GM18858 (cell line): Measurements from ENCODE around the gene IRF3.
"Not testable (repeated sequence)": the region's sequence is repeated elsewhere in the genome, so short reads cannot be mapped to it uniquely, and the experiment has no call there.

Experiments used
- ATAC-seq: cut with Tn5 transposase; IDR thresholded peaks from one replicate; pipeline ENCODE4 v1.9.1; 2021; ENCODE audit not compliant: unreplicated experiment

IRF3 gene

GRCh38 chr19:49626226-49626625, 39.4 kb downstream of the IRF3 start:
- no peak for ATAC-seq

DNA sequence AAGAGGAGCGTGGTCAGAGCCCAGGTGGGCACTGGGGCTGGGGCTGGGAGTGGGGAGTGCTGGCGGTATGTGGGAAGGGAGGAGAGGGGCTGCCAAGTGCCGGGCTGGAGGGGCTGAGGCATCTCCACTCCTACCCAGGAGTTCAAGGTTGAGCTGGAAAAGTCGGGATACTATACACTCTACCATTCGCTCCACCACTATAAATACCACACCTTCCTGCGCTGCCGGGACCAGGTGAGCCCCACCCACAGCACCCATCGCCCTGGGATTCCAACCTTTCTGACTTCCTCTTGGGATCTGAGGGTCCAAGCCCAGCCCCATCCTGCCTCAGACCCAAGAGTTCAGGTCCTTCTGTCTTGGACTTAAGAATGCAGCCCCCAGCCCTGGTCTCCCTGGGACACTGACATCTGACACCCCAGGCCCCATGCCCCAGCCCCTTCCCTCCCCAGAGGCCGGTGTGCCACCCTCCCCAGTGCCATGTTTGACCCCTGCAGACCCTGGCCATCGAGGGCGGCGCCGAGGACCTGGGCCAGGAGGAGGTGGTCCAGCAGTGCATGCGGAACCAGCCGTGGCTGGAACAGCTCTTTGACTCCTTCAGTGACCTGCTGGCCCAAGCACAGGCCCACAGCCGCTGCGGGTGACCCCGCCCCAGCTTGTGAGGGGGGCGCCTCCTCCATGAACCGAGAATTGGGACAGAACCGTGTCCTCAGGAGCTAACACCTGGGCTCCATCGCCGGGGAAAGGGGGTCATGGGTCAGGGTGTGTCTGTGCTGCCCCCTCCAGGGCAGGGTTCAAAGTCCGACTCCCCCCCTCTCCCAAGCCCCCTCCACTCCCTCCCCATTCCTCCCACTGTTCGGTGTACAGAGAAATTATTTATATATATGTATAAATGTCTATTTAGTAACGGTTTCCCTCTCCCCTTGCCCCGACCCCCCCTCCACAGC, 40.4 kb downstream of the IRF3 start:
- ATAC-seq, result no peak

- ATAC-seq, result not testable (repeated sequence)
These were observed 47.8 kb downstream of the IRF3 start for GRCh38 chr19:49617860-49618259.

DNA sequence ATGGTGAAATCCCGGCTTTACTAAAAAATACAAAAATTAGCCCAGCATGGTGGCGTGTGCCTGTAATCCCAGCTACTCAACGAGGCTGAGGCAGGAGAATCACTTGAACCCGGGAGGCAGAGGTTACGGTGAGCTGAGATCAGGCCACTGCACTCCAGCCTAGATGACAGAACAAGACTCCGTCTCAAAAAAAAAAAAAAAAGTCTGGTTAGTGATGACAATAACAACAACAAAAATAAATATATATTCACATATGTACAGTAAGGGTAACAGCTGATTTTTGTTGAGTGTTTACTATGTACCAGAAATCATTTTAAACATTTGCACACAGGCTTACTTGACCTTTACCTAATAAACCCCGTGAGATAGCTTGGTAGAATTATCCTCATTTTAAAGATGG, 48.7 kb downstream of the IRF3 start:
- ATAC-seq, result no peak

DNA sequence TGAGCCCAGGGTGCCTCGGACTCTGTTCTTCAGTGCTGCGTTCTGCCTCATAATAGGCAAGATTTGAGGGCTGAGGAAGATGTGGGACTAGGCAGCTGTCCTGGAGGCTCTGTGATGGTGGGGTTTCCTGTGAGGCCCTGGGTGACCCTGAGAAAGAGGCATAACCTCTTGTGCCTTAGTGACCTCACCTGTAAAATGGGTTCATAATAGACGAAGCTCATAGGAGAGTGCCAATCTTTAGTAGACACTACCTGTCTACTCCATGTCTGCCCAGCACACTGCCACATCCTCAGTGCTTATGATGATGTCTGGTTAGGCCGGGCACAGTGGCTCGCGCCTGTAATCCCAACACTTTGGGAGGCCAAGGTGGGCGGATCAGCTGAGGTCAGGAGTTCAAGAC, 49.1 kb downstream of the IRF3 start:
- ATAC-seq, result no peak

- ATAC-seq, result no peak
These were observed 49.8 kb downstream of the IRF3 start for GRCh38 chr19:49615861-49616260.

DNA sequence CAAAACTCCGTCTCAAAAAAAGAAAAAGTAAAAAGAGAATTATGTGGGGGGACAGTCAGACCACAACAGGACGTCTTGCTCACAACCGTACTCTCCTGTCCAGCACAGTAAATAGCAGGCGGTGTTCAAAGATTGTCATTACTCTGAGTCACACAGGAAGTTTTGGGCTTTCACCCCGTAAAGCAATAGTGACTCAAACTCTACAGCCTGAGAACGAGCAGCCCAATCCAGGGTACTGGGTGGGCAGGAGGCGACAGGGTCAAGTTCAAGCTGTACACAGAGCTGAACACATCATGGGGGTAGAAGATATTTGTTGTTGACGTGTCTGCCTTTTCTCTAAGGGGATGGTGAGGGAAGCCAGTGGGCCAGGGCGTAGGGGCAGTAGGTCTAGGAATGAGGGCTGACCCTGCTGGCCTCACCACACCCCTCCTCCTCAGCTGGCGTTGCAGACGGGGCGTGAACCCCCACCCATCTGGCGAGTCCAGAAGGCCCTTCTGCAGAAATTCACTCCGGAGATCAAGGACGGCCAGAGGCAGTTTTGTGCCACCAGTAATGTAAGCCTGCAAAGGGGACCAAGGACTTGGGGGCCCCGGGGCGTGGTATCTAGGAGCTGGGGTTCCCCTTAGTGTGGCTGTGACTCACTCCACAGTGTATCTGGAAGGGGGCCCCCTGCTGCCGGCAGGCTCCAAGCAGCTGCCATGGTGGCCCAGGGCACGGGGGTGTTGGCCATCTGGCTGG, 51.4 kb downstream of the IRF3 start:
- ATAC-seq, result no peak

DNA sequence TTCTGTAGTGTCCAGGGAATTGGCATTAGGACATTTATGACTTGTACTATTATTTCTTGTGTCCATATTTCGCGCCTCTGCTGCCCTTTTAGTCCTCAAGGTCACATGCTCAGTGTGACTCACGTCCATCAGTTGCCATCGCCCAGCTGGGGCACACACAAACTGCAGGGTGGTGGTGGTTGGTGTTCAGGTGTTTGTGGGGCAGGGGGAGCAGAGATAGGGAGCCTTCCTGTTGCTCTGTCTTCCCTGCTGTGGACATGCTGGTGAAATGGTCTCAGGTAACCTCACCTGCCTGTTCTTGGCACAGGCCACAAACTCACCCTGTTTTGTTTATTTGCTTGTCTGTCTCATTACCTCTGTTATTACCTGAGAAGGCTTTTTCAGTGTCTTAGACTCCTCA, 52.3 kb downstream of the IRF3 start:
- no peak for ATAC-seq
